Amygdala (tissue), 56 donors: ENCODE results near the gene VMAC.

Source experiments
- DNase-seq, 56 donors: peaks; one replicate each; lab custom pipeline; 2025; lab: John Stamatoyannopoulos, UW

VMAC gene

DNA sequence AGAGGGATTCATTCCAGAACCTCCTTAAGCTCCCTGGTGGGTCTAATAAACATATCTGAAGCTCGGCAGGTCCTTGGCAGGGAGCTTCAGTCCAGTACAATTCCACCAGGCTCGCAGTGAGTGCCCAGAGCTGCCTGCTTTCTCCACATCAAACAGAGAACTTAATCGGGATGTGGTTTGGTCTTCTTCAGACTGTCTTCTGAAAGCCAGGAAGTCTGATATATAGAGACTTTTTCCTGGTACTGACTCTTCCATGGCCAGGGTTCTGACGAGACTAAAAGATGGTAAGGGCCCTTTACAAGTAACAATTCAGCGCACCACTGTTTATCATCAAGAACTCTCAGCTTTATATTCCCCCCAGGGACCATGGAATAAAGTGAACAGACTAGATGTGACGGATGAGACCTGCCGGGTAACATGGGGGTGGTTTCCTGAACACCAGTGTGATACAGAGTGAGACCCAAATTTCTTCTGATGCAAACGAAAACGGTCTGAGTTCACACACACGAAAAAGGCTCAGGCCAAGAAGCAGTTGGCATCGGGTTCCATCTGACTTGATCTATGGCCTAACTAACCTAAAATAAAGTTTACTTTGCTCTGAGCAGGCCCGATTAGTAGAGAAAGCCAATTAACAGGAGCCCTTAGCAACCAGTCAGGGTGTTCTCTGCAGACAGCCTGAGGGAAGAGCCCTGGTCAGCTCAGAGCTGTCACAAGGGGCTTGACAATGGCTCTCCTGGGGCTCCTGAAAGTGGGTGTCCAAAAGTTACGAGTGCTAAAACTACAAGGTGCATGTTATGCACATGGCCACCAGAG lies 44.3 kb downstream of the VMAC start:
- peak in 7 of 56 donors; percentile 13 to 44 (median 21) for DNase-seq

DNA sequence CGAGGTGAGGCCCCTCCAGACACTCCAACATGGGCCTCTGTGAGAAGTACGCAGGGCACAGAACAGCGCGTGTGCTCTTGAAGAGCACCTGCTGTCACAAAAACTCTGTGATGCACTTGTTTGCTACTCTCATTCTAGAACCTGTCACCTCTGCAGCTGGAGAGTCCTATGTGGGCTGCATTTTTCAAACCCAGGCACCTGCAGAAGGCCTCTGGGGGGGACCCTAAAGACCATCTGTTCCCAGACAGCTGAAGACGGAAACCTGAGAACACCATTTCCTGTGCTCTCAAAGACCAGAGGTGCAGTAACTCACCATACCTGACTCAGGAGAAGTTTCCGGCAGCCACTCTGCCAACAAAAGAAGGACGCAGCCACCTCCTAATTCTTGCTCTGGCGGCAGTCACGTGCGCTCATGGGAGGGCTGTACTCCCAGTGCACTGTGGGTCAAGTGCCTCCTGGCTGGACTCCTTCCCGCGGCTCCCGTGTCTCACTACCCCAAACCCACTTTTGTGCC lies 45.2 kb downstream of the VMAC start:
- DNase-seq = peak in 1 of 56 donors; percentile 18

GRCh38 chr19:5950741-5951140 lies 46.1 kb downstream of the VMAC start:
- DNase-seq = no peak

- peak in 12 of 56 donors; percentile 18 to 57 (median 28) for DNase-seq
Observed at GRCh38 chr19:5951338-5951861, 46.7 kb downstream of the VMAC start.

GRCh38 chr19:5952193-5953029 lies 47.7 kb downstream of the VMAC start:
- DNase-seq = no peak

GRCh38 chr19:5953030-5953589 lies 48.4 kb downstream of the VMAC start:
- DNase-seq = no peak

- DNase-seq = peak in 2 of 56 donors; percentile 15 to 23
Observed at GRCh38 chr19:5953680-5954213, 49.1 kb downstream of the VMAC start.

- DNase-seq = no peak
Observed at GRCh38 chr19:5954293-5954692, 49.6 kb downstream of the VMAC start.

- DNase-seq = no peak
Observed at GRCh38 chr19:5955636-5955935, 50.9 kb downstream of the VMAC start.

- no peak for DNase-seq
Observed at GRCh38 chr19:5956323-5956722, 51.7 kb downstream of the VMAC start.

DNA sequence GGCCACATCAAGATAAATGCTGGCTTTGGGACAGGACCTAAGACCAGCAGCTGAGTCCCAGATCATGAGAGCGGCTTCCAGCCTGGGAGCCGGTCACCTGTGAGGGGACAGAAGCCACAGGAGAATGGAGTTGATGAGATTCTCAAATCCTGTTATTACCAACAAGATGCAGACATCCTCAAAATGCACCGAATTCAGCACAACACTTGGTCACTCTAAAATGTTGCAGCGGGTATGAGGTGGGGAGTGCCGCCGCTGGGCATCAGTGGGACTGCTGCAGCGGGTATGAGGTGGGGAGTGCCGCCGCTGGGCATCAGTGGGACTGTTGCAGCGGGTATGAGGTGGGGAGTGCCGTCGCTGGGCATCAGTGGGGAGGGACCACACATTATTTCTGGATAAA lies 52.1 kb downstream of the VMAC start:
- DNase-seq = no peak

DNA sequence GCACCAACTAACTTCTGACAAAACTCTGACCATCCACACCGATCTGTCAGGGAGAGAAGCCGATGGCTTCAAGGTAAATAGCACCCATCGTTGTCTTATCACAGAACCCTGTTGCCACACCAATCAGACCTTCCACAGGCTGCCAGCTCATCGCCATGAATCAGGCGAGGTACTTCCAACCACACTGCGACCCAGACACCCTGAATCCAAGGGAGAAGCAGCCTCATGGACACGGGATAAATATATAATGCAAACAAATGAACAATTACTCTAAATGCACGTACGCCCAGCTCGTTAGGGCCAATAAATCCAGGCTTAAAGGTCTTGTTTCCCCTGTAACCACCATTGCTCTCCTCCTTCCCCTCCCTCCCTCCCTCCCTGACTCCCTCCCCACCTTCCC lies 52.5 kb downstream of the VMAC start:
- DNase-seq = no peak

GRCh38 chr19:5958074-5958850 lies 53.6 kb downstream of the VMAC start:
- DNase-seq = no peak

- DNase-seq = no peak
Observed at GRCh38 chr19:5958851-5959122, 54.1 kb downstream of the VMAC start.

- no peak for DNase-seq
Observed at GRCh38 chr19:5959260-5960004, 54.8 kb downstream of the VMAC start.
